OCI-LY7 (cell line): ENCODE data around the gene ZDHHC14. TPM values are rescaled to one million over a fixed set of nuclear protein-coding genes. Genes with fewer than 3 reads are reported as not detected.

Experiments used
- BruUV-seq: library from RNA; stranded (reverse); fragments of 400-500 nt; replicated peaks from 2 replicates; lab custom pipeline; 2021; lab: Mats Ljungman, UMichigan
- CTCF ChIA-PET: fragments of 300-600 bp; sonication (Branson Sonifier 250); formaldehyde crosslinking; loops from one replicate; lab custom pipeline; 2022; ENCODE audit warnings: antibody characterized with exemption; ENCODE audit not compliant: unreplicated experiment; lab: Charles Lee
- POLR2A ChIA-PET: fragments of 300-600 bp; sonication (Branson Sonifier 250); formaldehyde crosslinking; loops from one replicate; lab custom pipeline; 2022; ENCODE audit warnings: antibody characterized with exemption; lab: Charles Lee
- DNase-seq: peaks from one replicate; pipeline ENCODE4 v3.0.0-alpha.2; 2015; ENCODE audit warnings: low spot score
- H2AFZ ChIP-seq: fragments of 200-600 bp; sonication (generic), shearing (Covaris generic); 2 replicates; pipeline ENCODE4 v1.6.1; 2014; ENCODE audit warnings: mild to moderate bottlenecking, antibody characterized with exemption, low read length, moderate library complexity
- H3K27ac ChIP-seq: fragments of 200-600 bp; sonication (generic); 2 replicates; pipeline ENCODE4 v1.5.1; 2014; ENCODE audit warnings: mixed run types, low read depth, mild to moderate bottlenecking, moderate library complexity, low read length, inconsistent platforms; ENCODE audit not compliant: poor library complexity, severe bottlenecking
- H3K36me3 ChIP-seq: fragments of 200-600 bp; sonication (generic); 2 replicates; pipeline ENCODE4 v1.6.1; 2014; ENCODE audit warnings: mild to moderate bottlenecking, antibody characterized with exemption, low read length, moderate library complexity, mixed read lengths; ENCODE audit not compliant: insufficient read depth
- H3K4me1 ChIP-seq: fragments of 200-600 bp; sonication (generic); 2 replicates; pipeline ENCODE4 v1.5.1; 2014; ENCODE audit warnings: mild to moderate bottlenecking, low read length; ENCODE audit not compliant: insufficient read depth, poor library complexity, severe bottlenecking
- H3K4me2 ChIP-seq: fragments of 200-600 bp; sonication (generic); 2 replicates; pipeline ENCODE4 v1.6.1; 2014; ENCODE audit warnings: mild to moderate bottlenecking, low read length
- H3K4me3 ChIP-seq: fragments of 200-600 bp; sonication (generic); 2 replicates; pipeline ENCODE4 v1.5.1; 2014; ENCODE audit warnings: mild to moderate bottlenecking, low read depth, low read length; ENCODE audit not compliant: poor library complexity, severe bottlenecking
- H3K79me2 ChIP-seq: fragments of 200-600 bp; sonication (generic); 2 replicates; pipeline ENCODE4 v1.6.1; 2016; ENCODE audit warnings: low read depth, mild to moderate bottlenecking, low read length, moderate library complexity, mixed read lengths; ENCODE audit not compliant: insufficient read depth
- H3K9me2 ChIP-seq: fragments of 200-600 bp; sonication (generic); 2 replicates; pipeline ENCODE4 v1.6.1; 2016; ENCODE audit warnings: mild to moderate bottlenecking, low read length, mixed read lengths; ENCODE audit not compliant: insufficient read depth
- H3K9me3 ChIP-seq: fragments of 200-600 bp; sonication (generic); 2 replicates; pipeline ENCODE4 v1.6.1; 2014; ENCODE audit warnings: mild to moderate bottlenecking, mixed run types, low read length, mixed read lengths
- H4K20me1 ChIP-seq: fragments of 200-600 bp; sonication (generic); 2 replicates; pipeline ENCODE4 v1.6.1; 2014; ENCODE audit warnings: mild to moderate bottlenecking, antibody characterized with exemption, low read length, moderate library complexity, mixed read lengths; ENCODE audit not compliant: insufficient read depth
- EZH2phosphoT487 ChIP-seq: fragments of 200-600 bp; sonication (generic); IDR thresholded peaks from 2 replicates; pipeline ENCODE4 v1.6.1; 2018; ENCODE audit warnings: low read depth, borderline replicate concordance, mild to moderate bottlenecking, mixed run types, antibody characterized with exemption, low read length, moderate library complexity, mixed read lengths
- intact Hi-C: fragments of 100-400 bp; cut with micrococcal nuclease; formaldehyde crosslinking; loops from one replicate; pipeline ENCODE4 v1.10.0; 2022; ENCODE audit not compliant: unreplicated experiment
- total RNA-seq, 2 experiments: library from RNA; depleted of rRNA in 1 of 2; stranded (reverse); fragments of >200 nt in 1 of 2; shearing (Covaris generic) in 1 of 2; gene quantifications; 2 replicates each; pipeline ENCODE4 v1.2.3, GENCODE V29; 2014 to 2022
- TF ChIP-seq, protein P1 (sequence below): fragments of 200-600 bp; sonication (generic); conservative IDR thresholded peaks from 2 replicates; pipeline ENCODE4 v1.5.1; 2014; ENCODE audit warnings: mild to moderate bottlenecking, antibody characterized with exemption, low read length, moderate library complexity, mixed read lengths

Gene ZDHHC14
- total RNA-seq, 2 experiments from 2014 or later: 0.69 to 3.0 TPM

DNA sequence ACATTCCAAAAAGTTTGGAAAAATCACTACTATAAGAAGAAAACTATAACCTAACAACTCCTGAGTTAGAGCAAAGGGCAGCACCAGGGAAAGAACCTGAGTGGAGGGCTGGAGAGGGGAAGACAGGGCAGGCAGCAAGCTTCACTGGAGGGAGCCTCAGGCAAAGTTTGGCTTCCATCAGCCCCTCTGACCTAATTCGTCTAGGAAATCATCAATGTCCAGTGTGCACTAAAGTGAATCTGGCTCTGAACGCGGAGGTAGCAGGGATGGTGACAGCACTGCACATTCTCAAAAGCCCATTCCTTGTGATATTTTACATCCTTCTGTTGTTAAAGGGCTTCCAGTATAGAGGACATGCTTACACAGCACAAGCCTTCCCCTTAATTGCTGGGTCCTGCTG, 87.1 kb downstream of the ZDHHC14 start:
- intact Hi-C loops: no loop called here

DNA sequence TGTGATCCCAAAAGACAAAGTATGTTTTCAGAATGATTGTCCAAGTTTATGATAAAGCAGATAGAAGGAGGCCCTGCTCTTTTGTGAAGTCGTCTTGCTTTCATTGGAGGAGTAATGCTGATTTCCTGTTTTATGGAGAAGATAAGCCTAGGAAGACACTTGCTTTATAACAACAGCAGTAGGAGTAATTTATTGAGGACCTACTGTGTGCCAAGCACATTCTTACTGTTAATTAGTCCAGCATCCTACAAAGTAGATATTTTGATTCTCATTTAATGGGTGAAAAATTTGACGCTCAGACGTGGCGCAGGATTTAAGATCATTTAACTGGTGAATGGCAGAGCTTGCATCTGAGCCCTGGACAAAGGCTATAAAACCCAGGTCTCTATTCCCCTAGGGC, 87.6 kb downstream of the ZDHHC14 start:
- Histone ChIP-seq H3K4me3 (no peak overlapping the region), H3K79me2 (no peaks in the 10 kb centered on the region), H3K27ac (no peak overlapping the region), H3K36me3 (no peaks in the 10 kb centered on the region), H3K9me2 (no peaks in the 10 kb centered on the region), H3K4me2 (no peak overlapping the region), H3K9me3 (no peaks in the 10 kb centered on the region), H3K4me1 (no peaks in the 10 kb centered on the region), H4K20me1 (no peaks in the 10 kb centered on the region), H2AFZ (no peak overlapping the region)
- BruUV-seq: no TSS peak
- intact Hi-C loops: no loop called here
- no peak for DNase-seq
- CTCF ChIA-PET: no interaction called here
- TF ChIP-seq EZH2phosphoT487: no peak
- TF ChIP-seq, protein P1, sequence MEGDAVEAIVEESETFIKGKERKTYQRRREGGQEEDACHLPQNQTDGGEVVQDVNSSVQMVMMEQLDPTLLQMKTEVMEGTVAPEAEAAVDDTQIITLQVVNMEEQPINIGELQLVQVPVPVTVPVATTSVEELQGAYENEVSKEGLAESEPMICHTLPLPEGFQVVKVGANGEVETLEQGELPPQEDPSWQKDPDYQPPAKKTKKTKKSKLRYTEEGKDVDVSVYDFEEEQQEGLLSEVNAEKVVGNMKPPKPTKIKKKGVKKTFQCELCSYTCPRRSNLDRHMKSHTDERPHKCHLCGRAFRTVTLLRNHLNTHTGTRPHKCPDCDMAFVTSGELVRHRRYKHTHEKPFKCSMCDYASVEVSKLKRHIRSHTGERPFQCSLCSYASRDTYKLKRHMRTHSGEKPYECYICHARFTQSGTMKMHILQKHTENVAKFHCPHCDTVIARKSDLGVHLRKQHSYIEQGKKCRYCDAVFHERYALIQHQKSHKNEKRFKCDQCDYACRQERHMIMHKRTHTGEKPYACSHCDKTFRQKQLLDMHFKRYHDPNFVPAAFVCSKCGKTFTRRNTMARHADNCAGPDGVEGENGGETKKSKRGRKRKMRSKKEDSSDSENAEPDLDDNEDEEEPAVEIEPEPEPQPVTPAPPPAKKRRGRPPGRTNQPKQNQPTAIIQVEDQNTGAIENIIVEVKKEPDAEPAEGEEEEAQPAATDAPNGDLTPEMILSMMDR: no peak
- POLR2A ChIA-PET: no interaction called here

More for the DNA sequence above, 87.1 kb downstream of the ZDHHC14 start:
- no peak for DNase-seq
- Histone ChIP-seq H3K79me2 (no peaks in the 10 kb centered on the region), H3K4me3 (no peak overlapping the region), H3K9me2 (no peaks in the 10 kb centered on the region), H3K4me1 (no peaks in the 10 kb centered on the region), H3K27ac (no peak overlapping the region), H4K20me1 (no peaks in the 10 kb centered on the region), H3K4me2 (no peak overlapping the region), H3K36me3 (no peaks in the 10 kb centered on the region), H2AFZ (no peak overlapping the region), H3K9me3 (no peaks in the 10 kb centered on the region)
- CTCF ChIA-PET: no interaction called here
- POLR2A ChIA-PET: no interaction called here
- BruUV-seq: no TSS peak
- TF ChIP-seq EZH2phosphoT487: no peak
- TF ChIP-seq, protein P1: no peak

DNA sequence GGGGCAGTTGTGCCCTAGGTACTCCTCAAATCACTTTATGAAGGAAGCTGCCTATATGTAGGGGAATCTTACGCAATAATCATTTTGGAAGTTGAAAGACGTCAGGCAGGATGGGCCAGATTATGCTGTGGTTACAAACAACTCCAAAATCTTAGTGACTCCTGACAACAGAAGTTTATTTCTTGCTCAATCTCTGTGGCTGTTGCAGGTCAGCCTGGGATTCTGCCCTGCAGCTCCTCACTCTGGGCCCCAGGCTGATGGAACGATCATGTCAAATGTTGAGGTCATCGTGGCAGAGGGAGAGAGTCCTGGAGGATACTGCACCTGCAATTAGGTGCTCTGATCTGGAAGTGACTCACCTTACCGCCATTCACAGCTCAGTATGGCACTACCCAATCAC, 88.4 kb downstream of the ZDHHC14 start:
- Histone ChIP-seq H3K27ac (no peak overlapping the region), H4K20me1 (no peaks in the 10 kb centered on the region), H3K4me1 (no peaks in the 10 kb centered on the region), H3K9me3 (no peaks in the 10 kb centered on the region), H3K4me3 (no peak overlapping the region), H3K9me2 (no peaks in the 10 kb centered on the region), H3K36me3 (no peaks in the 10 kb centered on the region), H2AFZ (no peak overlapping the region), H3K79me2 (no peaks in the 10 kb centered on the region), H3K4me2 (no peak overlapping the region)
- intact Hi-C loops: no loop called here
- ChIA-PET POLR2A (no interaction called here), CTCF (no interaction called here)
- TF ChIP-seq EZH2phosphoT487: no peak
- TF ChIP-seq, protein P1: no peak
- BruUV-seq: no TSS peak
- no peak for DNase-seq
